H1 (cell line): ENCODE measurements around the gene SECISBP2. TPM values are rescaled to one million over a fixed set of nuclear protein-coding genes. Genes with fewer than 3 reads are reported as not detected.

Experiments used
- CTCF ChIA-PET: fragments of 300-600 bp; sonication (Branson Sonifier 250); formaldehyde crosslinking; loops from one replicate; lab custom pipeline; 2021; ENCODE audit not compliant: partially characterized antibody; lab: Charles Lee
- POLR2A ChIA-PET: fragments of 300-600 bp; sonication (Branson Sonifier 250); formaldehyde crosslinking; loops from one replicate; lab custom pipeline; 2021; ENCODE audit warnings: inconsistent platforms; ENCODE audit not compliant: partially characterized antibody; lab: Charles Lee
- DNase-seq, 2 experiments: peaks; one replicate each; pipeline versions ENCODE4 v3.0.0 to v3.0.0-alpha.2; 2010 to 2022; ENCODE audit warnings: low spot score in 2 of 2, low read depth in 1 of 2, mixed read lengths in 1 of 2
- FAIRE-seq: peaks from 2 replicates; lab custom pipeline; 2011; peaks lifted over from hg19 to GRCh38; lab: Jason Lieb, UNC
- H2AFZ ChIP-seq: 2 replicates; pipeline ENCODE4 v1.8.1; 2012; ENCODE audit warnings: low read length, inconsistent platforms
- H2AK5ac ChIP-seq: 2 replicates; pipeline ENCODE4 v1.6.1; 2013; ENCODE audit warnings: low read depth, low read length
- H2BK120ac ChIP-seq: replicated peaks from 2 replicates; pipeline ENCODE3; 2013; ENCODE audit warnings: low read depth, low read length, inconsistent platforms
- H2BK12ac ChIP-seq: 2 replicates; pipeline ENCODE4 v1.6.1; 2013; ENCODE audit warnings: low read depth, low read length
- H2BK15ac ChIP-seq: 2 replicates; pipeline ENCODE4 v1.6.1; 2013; ENCODE audit warnings: low read length
- H2BK20ac ChIP-seq: 2 replicates; pipeline ENCODE4 v1.6.1; 2013; ENCODE audit warnings: low read length
- H2BK5ac ChIP-seq: 2 replicates; pipeline ENCODE4 v1.6.1; 2013; ENCODE audit warnings: low read depth, low read length
- H3K14ac ChIP-seq: 2 replicates; pipeline ENCODE4 v1.6.1; 2013; ENCODE audit warnings: inconsistent platforms; ENCODE audit not compliant: insufficient read length
- H3K18ac ChIP-seq: 2 replicates; pipeline ENCODE4 v1.6.1; 2013; ENCODE audit warnings: low read length; ENCODE audit errors: extremely low read depth
- H3K23ac ChIP-seq: 2 replicates; pipeline ENCODE4 v1.6.1; 2013; ENCODE audit warnings: inconsistent platforms; ENCODE audit not compliant: insufficient read length
- H3K23me2 ChIP-seq: 2 replicates; pipeline ENCODE4 v1.6.1; 2013; ENCODE audit warnings: low read depth, low read length
- H3K27ac ChIP-seq: 2 replicates; pipeline ENCODE4 v1.6.1; 2011; ENCODE audit warnings: low read depth, low read length, inconsistent platforms
- H3K27me3 ChIP-seq, 4 experiments: replicated peaks in 1 of 4; 1 replicate in 1 of 4; 2 replicates in 3 of 4; pipeline versions ENCODE4 v1.6.1 to v1.8.1; 2011 to 2013; ENCODE audit warnings: low read length in 3 of 4, mild to moderate bottlenecking in 3 of 4, inconsistent platforms in 2 of 4, mixed read lengths in 2 of 4, moderate library complexity in 1 of 4; ENCODE audit not compliant: control insufficient read depth in 3 of 4, insufficient read depth in 3 of 4; ENCODE audit errors: extremely low read depth in 1 of 4
- H3K36me3 ChIP-seq, 4 experiments: 2 replicates each; pipeline versions ENCODE4 v1.6.1 to v1.8.1; 2011 to 2013; ENCODE audit warnings: mild to moderate bottlenecking in 4 of 4, low read length in 3 of 4, moderate library complexity in 2 of 4, control low read depth in 1 of 4, inconsistent platforms in 1 of 4; ENCODE audit not compliant: insufficient read depth in 4 of 4, control insufficient read depth in 2 of 4
- H3K4ac ChIP-seq: replicated peaks from 2 replicates; pipeline ENCODE3; 2013; ENCODE audit warnings: low read length, low read depth, mixed read lengths, inconsistent platforms; ENCODE audit not compliant: insufficient read length
- H3K4me1 ChIP-seq, 4 experiments: replicated peaks in 1 of 4; 1 replicate in 1 of 4; 2 replicates in 3 of 4; pipeline versions ENCODE4 v1.6.1 to v1.8.1; 2011 to 2013; ENCODE audit warnings: low read length in 3 of 4, inconsistent platforms in 2 of 4, mixed read lengths in 1 of 4; ENCODE audit not compliant: insufficient read depth in 4 of 4, control insufficient read depth in 3 of 4
- H3K4me2 ChIP-seq, 2 experiments: 2 replicates each; pipeline versions ENCODE4 v1.6.1 to v1.8.1; 2011 to 2013; ENCODE audit warnings: low read depth in 2 of 2, low read length in 2 of 2, control low read depth in 1 of 2, inconsistent platforms in 1 of 2, mild to moderate bottlenecking in 1 of 2; ENCODE audit not compliant: insufficient read depth in 1 of 2
- H3K4me3 ChIP-seq, 4 experiments: fragments of 200-600, 300-600 bp in 1 of 4; sonication (generic), shearing (Covaris generic), sonication (Bioruptor Twin) in 1 of 4; 2 replicates each; pipeline versions ENCODE4 v1.5.1 to v1.8.1; 2011 to 2016; ENCODE audit warnings: low read length in 4 of 4, low read depth in 3 of 4, control low read depth in 2 of 4, inconsistent platforms in 2 of 4, mild to moderate bottlenecking in 2 of 4, mixed read lengths in 1 of 4, moderate library complexity in 1 of 4; ENCODE audit not compliant: insufficient read depth in 2 of 4; ENCODE audit errors: extremely low read depth in 1 of 4
- H3K56ac ChIP-seq: replicated peaks from 2 replicates; pipeline ENCODE3; 2013; ENCODE audit warnings: low read depth, mild to moderate bottlenecking, mixed read lengths, low read length, inconsistent platforms; ENCODE audit not compliant: insufficient read length
- H3K79me1 ChIP-seq: 2 replicates; pipeline ENCODE4 v1.6.1; 2013; ENCODE audit warnings: low read depth, low read length, control low read depth
- H3K79me2 ChIP-seq, 2 experiments: 2 replicates each; pipeline versions ENCODE4 v1.6.1 to v1.8.1; 2012 to 2013; ENCODE audit warnings: low read length in 2 of 2, mild to moderate bottlenecking in 2 of 2, inconsistent platforms in 1 of 2; ENCODE audit not compliant: insufficient read depth in 2 of 2, control insufficient read depth in 1 of 2
- H3K9ac ChIP-seq, 4 experiments: replicated peaks in 1 of 4; 1 replicate in 1 of 4; 2 replicates in 3 of 4; pipeline versions ENCODE4 v1.6.1 to v1.8.1; 2011 to 2013; ENCODE audit warnings: low read depth in 3 of 4, low read length in 3 of 4, control low read depth in 2 of 4, mild to moderate bottlenecking in 2 of 4, moderate library complexity in 2 of 4, inconsistent platforms in 1 of 4; ENCODE audit errors: extremely low read depth in 1 of 4
- H3K9me3 ChIP-seq, 2 experiments: 2 replicates each; pipeline versions ENCODE4 v1.6.1 to v1.8.1; 2012 to 2013; ENCODE audit warnings: mild to moderate bottlenecking in 2 of 2, moderate library complexity in 2 of 2, control low read depth in 1 of 2, inconsistent platforms in 1 of 2, low read depth in 1 of 2, low read length in 1 of 2, mixed read lengths in 1 of 2; ENCODE audit not compliant: insufficient read depth in 2 of 2
- H4K20me1 ChIP-seq, 2 experiments: replicated peaks in 1 of 2; 2 replicates each; pipeline versions ENCODE3 to v1.8.1; 2011 to 2013; ENCODE audit warnings: inconsistent platforms in 2 of 2, low read length in 2 of 2, mild to moderate bottlenecking in 1 of 2; ENCODE audit not compliant: insufficient read depth in 2 of 2, control insufficient read depth in 1 of 2
- H4K5ac ChIP-seq: 2 replicates; pipeline ENCODE4 v1.6.1; 2013; ENCODE audit warnings: low read length, low read depth, mixed read lengths, inconsistent platforms; ENCODE audit not compliant: insufficient read length
- H4K8ac ChIP-seq: 2 replicates; pipeline ENCODE4 v1.8.0; 2013; ENCODE audit warnings: mild to moderate bottlenecking, moderate library complexity, low read length, inconsistent platforms; ENCODE audit not compliant: insufficient read depth; ENCODE audit errors: extremely low read depth
- H4K91ac ChIP-seq: replicated peaks from 2 replicates; pipeline ENCODE3; 2013; ENCODE audit warnings: low read length, mixed read lengths, inconsistent platforms; ENCODE audit not compliant: insufficient read length
- ATF2 ChIP-seq: IDR thresholded peaks from 2 replicates; pipeline ENCODE4 v1.6.1; 2012; ENCODE audit warnings: low read length, inconsistent platforms
- CBX8 ChIP-seq: fragments of 300-800, 300-1000 bp; sonication (generic); IDR thresholded peaks from 2 replicates; pipeline ENCODE4 v1.7.1; 2016; ENCODE audit warnings: low read depth, low read length, borderline replicate concordance
- E2F6 ChIP-seq: IDR thresholded peaks from 2 replicates; pipeline ENCODE4 v1.6.1; 2012; ENCODE audit warnings: inconsistent platforms
- PHF8 ChIP-seq: fragments of 200-600 bp; sonication (generic); conservative IDR thresholded peaks from 2 replicates; pipeline ENCODE4 v1.7.1; 2012; ENCODE audit warnings: low read depth, mild to moderate bottlenecking, inconsistent platforms, low read length, moderate library complexity
- RNF2 ChIP-seq: fragments of 200-900, 300-1000 bp; sonication (generic); IDR thresholded peaks from 2 replicates; pipeline ENCODE4 v1.7.1; 2016; ENCODE audit warnings: borderline replicate concordance, low read depth, mild to moderate bottlenecking, antibody characterized with exemption, low read length; ENCODE audit not compliant: poor library complexity, severe bottlenecking; ENCODE audit errors: missing control alignments
- SIX5 ChIP-seq: IDR thresholded peaks from 2 replicates; pipeline ENCODE4 v1.6.1; 2011; ENCODE audit warnings: mild to moderate bottlenecking, low read depth, low read length
- WGBS, 2 experiments: shearing (Covaris generic) in 1 of 2; methylation state at CpG; one replicate each; pipeline versions ENCODE4 v1.1.6 to v1.1.7; 2013 to 2015; ENCODE audit warnings: low lambda C conversion rate in 2 of 2, mixed read lengths in 2 of 2, inconsistent platforms in 1 of 2, low coverage in 1 of 2, missing lambda C conversion rate in 1 of 2; ENCODE audit not compliant: insufficient replicate concordance in 2 of 2, insufficient coverage in 1 of 2, insufficient read length in 1 of 2; ENCODE audit errors: extremely low coverage in 1 of 2, missing lambda C conversion rate in 1 of 2; 5-methylcytosine and 5-hydroxymethylcytosine counted together
- polyA plus RNA-seq, 7 experiments: library from polyadenylated mRNA; depleted of rRNA in 3 of 7; stranded (reverse) in 5 of 7; unstranded in 2 of 7; fragments of >200 nt in 5 of 7; fragments of 200-250 nt in 2 of 7; gene quantifications; 1 replicate in 5 of 7; 2 replicates in 1 of 7; 4 replicates in 1 of 7; pipeline versions ENCODE4 v1.2.1 to v1.2.3, GENCODE V29; 2011 to 2013; ENCODE audit warnings: missing spikeins in 2 of 7, mixed read lengths in 2 of 7
- total RNA-seq: library from RNA; stranded (reverse); fragmentation: NEBNext Ultra II Directional; extraction: Animal tissue kit (Norgen Biotek cat#: 25700); gene quantifications from 2 replicates; pipeline ENCODE4 v1.2.1, GENCODE V29; 2021
- TF ChIP-seq, protein P1 (sequence below): IDR thresholded peaks from 2 replicates; pipeline ENCODE4 v1.6.1; 2012; ENCODE audit warnings: inconsistent platforms

SECISBP2 gene
- total and polyA plus RNA-seq, 2 of the 8 experiments (the other 6 are each of a cell fraction or from before 2014, with no cell fraction given) = 39.0 to 61.7 TPM

DNA sequence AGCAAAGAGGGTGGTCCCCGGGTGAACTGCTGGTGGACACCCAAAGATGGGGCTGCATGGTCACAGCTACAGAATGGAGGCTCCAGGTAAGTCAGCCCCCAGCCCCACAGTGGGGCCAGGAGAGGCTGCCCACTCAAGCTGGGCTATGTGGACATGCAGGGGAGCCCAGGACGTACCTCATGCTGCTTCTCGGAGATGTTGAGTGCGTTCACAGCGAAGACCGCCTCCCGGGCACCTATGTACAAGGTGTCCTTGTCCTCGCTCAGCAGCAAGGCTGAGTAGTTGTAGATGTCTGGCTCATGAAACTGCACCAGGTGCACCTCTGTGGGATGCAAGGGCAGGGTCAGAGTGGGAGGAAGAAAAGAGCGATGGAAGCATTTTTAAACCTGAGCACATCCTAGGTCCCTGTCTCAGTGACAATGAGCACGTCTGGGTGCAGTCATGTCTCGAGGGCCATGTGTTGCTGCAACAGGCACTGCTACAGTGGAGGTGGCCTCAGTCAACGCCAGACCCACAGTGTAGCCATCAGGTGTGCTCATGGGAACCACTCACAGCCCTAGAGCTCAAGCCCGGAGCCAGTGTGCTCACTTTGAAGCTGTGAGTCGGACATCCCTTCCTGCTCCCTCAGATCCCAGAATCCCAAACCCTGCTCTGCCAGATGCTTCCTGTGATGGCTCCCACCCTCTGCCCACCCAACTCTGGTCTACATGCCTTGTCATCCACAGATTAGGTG, 84.6 kb downstream of the SECISBP2 start:
- Histone ChIP-seq H2BK5ac (no peak overlapping the region; the same call in 1 of the 2 replicates), H2AK5ac (no peak overlapping the region), H2BK20ac (no peak overlapping the region), H3K23ac (no peak overlapping the region), H3K36me3 (peaks cover 2 to 19% (median 13%) of the 10 kb centered on the region in 4 experiments; a peak in 7 of 8 replicates), H3K79me1 (peaks cover 5% of the 10 kb centered on the region; the same call in 1 of the 2 replicates), H3K27me3 (no peaks in the 10 kb centered on the region), H4K91ac (no peak overlapping the region), H3K9ac (no peak overlapping the region), H4K5ac (no peak overlapping the region), H2BK12ac (no peak overlapping the region), H3K4ac (no peak overlapping the region), H3K4me1 (no peaks in the 10 kb centered on the region), H2AFZ (no peak overlapping the region), H4K8ac (peak overlapping the region; percentile 53; the same call in 1 of the 2 replicates), H3K4me2 (no peak overlapping the region), H3K18ac (no peak overlapping the region), H3K27ac (no peak overlapping the region), H3K14ac (no peak overlapping the region), H3K4me3 (no peak overlapping the region), H3K79me2 (peaks cover 0 to 9% of the 10 kb centered on the region in 2 experiments; a peak in 1 of 4 replicates), H2BK120ac (no peak overlapping the region), H4K20me1 (peaks cover 0 to 2% of the 10 kb centered on the region in 2 experiments), H3K56ac (no peak overlapping the region), H3K9me3 (no peaks in the 10 kb centered on the region), H3K23me2 (no peaks in the 10 kb centered on the region), H2BK15ac (no peak overlapping the region)
- whole genome bisulfite sequencing, 2 experiments = 94% methylated on average over 14 of the region's 14 CpGs; no CpG with 5 or more reads in 1 of the 2 experiments
- CTCF ChIA-PET = interaction anchor here (0.5 to 3.1 kb wide), 7 partner anchors 10 to 699 kb away, joined by 3 to 12 read pairs (median 4); no protein-coding TSS in a partner anchor
- POLR2A ChIA-PET = no interaction called here
- no peak for DNase-seq
- no peak for FAIRE-seq
- TF ChIP-seq CBX8 (no peak), SIX5 (no peak), E2F6 (no peak), ATF2 (no peak), PHF8 (no peak), RNF2 (no peak)
- TF ChIP-seq, protein P1, sequence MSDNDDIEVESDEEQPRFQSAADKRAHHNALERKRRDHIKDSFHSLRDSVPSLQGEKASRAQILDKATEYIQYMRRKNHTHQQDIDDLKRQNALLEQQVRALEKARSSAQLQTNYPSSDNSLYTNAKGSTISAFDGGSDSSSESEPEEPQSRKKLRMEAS = no peak
